NCI-H1436 treated with DMSO at 0.1 percent for 48 hours (cell line): ENCODE results near the gene BBOX1.
"Not testable (repeated sequence)": the region's sequence is repeated elsewhere in the genome, so short reads cannot be mapped to it uniquely, and the experiment has no call there.

Experiments used
- DNase-seq: peaks from one replicate; lab custom pipeline; 2025; lab: John Stamatoyannopoulos, UW

BBOX1 gene

GRCh38 chr11:27040302-27041115 lies at the start of gene BBOX1:
TSS of gene BBOX1 (plus strand) at chr11:27040815. CDS start at chr11:27055431, 14,616 bp downstream.
- no peak for DNase-seq

- no peak for DNase-seq
Measured at GRCh38 chr11:26992031-26992541, 48.5 kb upstream of the BBOX1 start.

- DNase-seq = no peak
Measured at GRCh38 chr11:26993965-26994457, 46.6 kb upstream of the BBOX1 start, which contains the start of gene FIBIN. TSS of gene FIBIN (plus strand) at chr11:26994112. CDS start at chr11:26994527, 415 bp downstream.

GRCh38 chr11:26994631-26995095 lies 46.0 kb upstream of the BBOX1 start:
- DNase-seq = no peak

GRCh38 chr11:26995701-26996460 lies 44.7 kb upstream of the BBOX1 start:
- no peak for DNase-seq

GRCh38 chr11:26997378-26997777 lies 43.2 kb upstream of the BBOX1 start:
- no peak for DNase-seq

- not testable (repeated sequence) for DNase-seq
Measured at GRCh38 chr11:27001136-27001730, 39.4 kb upstream of the BBOX1 start.

- no peak for DNase-seq
Measured at GRCh38 chr11:27002431-27002830, 38.2 kb upstream of the BBOX1 start.

- DNase-seq = no peak
Measured at GRCh38 chr11:27002838-27003237, 37.8 kb upstream of the BBOX1 start.

- DNase-seq = no peak
Measured at GRCh38 chr11:27004103-27004502, 36.5 kb upstream of the BBOX1 start.

- no peak for DNase-seq
Measured at GRCh38 chr11:27008811-27009535, 31.6 kb upstream of the BBOX1 start.

- DNase-seq = no peak
Measured at GRCh38 chr11:27011560-27012233, 28.9 kb upstream of the BBOX1 start.

- DNase-seq = no peak
Measured at GRCh38 chr11:27012234-27012921, 28.2 kb upstream of the BBOX1 start.

- no peak for DNase-seq
Measured at GRCh38 chr11:27013781-27014361, 26.7 kb upstream of the BBOX1 start.

- no peak for DNase-seq
Measured at GRCh38 chr11:27018902-27019529, 21.6 kb upstream of the BBOX1 start.

GRCh38 chr11:27020751-27021150 lies 19.9 kb upstream of the BBOX1 start:
- no peak for DNase-seq

- DNase-seq = no peak
Measured at GRCh38 chr11:27022659-27023251, 17.9 kb upstream of the BBOX1 start.

- DNase-seq = no peak
Measured at GRCh38 chr11:27024865-27025264, 15.8 kb upstream of the BBOX1 start.
